SK-N-MC (cell line): Measurements from ENCODE around the gene DNAJA3.

Experiments
- EZH2 ChIP-seq: fragments of 200-600 bp; sonication (generic); IDR thresholded peaks from one replicate; pipeline ENCODE4 v1.6.1; 2017; ENCODE audit warnings: antibody characterized with exemption
- POLR2AphosphoS5 ChIP-seq: IDR thresholded peaks from 2 replicates; pipeline ENCODE4 v1.6.1; 2012; ENCODE audit warnings: mild to moderate bottlenecking, low read depth, low read length, borderline replicate concordance

DNA sequence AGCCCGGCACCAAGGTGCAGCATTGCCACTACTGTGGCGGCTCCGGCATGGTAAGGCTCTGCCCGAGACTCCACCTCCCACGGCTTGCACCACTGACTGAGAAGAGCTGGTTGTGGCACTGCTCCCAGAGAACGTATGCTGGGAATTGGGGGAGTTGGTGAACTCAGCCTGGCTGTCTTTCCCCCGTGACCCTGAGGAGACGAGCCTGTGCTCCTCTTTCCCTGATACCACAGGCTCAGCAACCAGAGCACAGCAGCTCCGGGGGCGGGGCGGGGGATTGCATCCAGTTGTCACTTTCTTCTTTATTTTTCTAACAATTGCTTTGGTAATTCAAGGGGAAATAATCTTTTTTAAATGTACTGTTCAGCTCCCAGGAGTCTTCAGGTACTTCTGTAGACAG, 16.7 kb downstream of the DNAJA3 start:
- TF ChIP-seq EZH2 (no peak), POLR2AphosphoS5 (no peak)
